CD4-positive, alpha-beta memory T cell (primary cell): ENCODE measurements around the gene FAM184A. TPM values are rescaled to one million over a fixed set of nuclear protein-coding genes. Genes with fewer than 3 reads are reported as not detected.
A peak's percentile ranks its signal among the peaks of the same experiment; 100 is the strongest.

ENCODE experiments used
- CTCF ChIA-PET: fragments of 350-600 bp; sonication (Branson Sonifier 250); formaldehyde crosslinking; loops from one replicate; lab custom pipeline; 2021; ENCODE audit warnings: inconsistent platforms; ENCODE audit not compliant: partially characterized antibody; lab: Charles Lee
- POLR2A ChIA-PET: fragments of 350-600 bp; sonication (Branson Sonifier 250); formaldehyde crosslinking; loops from one replicate; lab custom pipeline; 2021; ENCODE audit not compliant: partially characterized antibody; lab: Charles Lee
- DNase-seq, 5 donors: peaks; one replicate each; pipeline versions ENCODE4 v3.0.0 to v3.0.0-alpha.2; 2020 to 2022; ENCODE audit warnings: mixed read lengths in 1 of 5
- H3K27ac ChIP-seq: one replicate; pipeline ENCODE4 v1.7.0; 2013; ENCODE audit warnings: low read depth, low read length
- H3K27me3 ChIP-seq: 2 replicates; pipeline ENCODE4 v1.7.0; 2013; ENCODE audit warnings: mild to moderate bottlenecking, low read length, moderate library complexity; ENCODE audit not compliant: insufficient read depth
- H3K36me3 ChIP-seq: 2 replicates; pipeline ENCODE4 v1.7.0; 2013; ENCODE audit warnings: mild to moderate bottlenecking, low read length, moderate library complexity; ENCODE audit not compliant: insufficient read depth
- H3K4me1 ChIP-seq: 2 replicates; pipeline ENCODE4 v1.7.0; 2013; ENCODE audit warnings: mild to moderate bottlenecking, low read length, moderate library complexity; ENCODE audit not compliant: insufficient read depth
- H3K4me3 ChIP-seq, 2 donors: one replicate each; pipeline ENCODE4 v1.7.0; 2013; ENCODE audit warnings: low read length in 2 of 2, mild to moderate bottlenecking in 1 of 2
- H3K9me3 ChIP-seq, 2 donors: one replicate each; pipeline ENCODE4 v1.7.0; 2013; ENCODE audit warnings: low read length in 2 of 2, control low read depth in 1 of 2; ENCODE audit not compliant: control insufficient read depth in 1 of 2
- H3K27ac Mint-ChIP-seq, 7 donors: one replicate each; pipeline ENCODE4 v1.8.0; 2020 to 2021; ENCODE audit warnings: mixed read lengths in 7 of 7, mild to moderate bottlenecking in 6 of 7, inconsistent platforms in 3 of 7, moderate library complexity in 3 of 7
- H3K27me3 Mint-ChIP-seq, 2 donors: one replicate each; pipeline ENCODE4 v1.8.0; 2020 to 2021; ENCODE audit warnings: mixed read lengths in 2 of 2
- H3K36me3 Mint-ChIP-seq, 2 donors: one replicate each; pipeline ENCODE4 v1.8.0; 2020 to 2021; ENCODE audit warnings: mixed read lengths in 2 of 2, inconsistent platforms in 1 of 2, mild to moderate bottlenecking in 1 of 2
- H3K4me1 Mint-ChIP-seq, 4 donors: one replicate each; pipeline ENCODE4 v1.8.0; 2020 to 2021; ENCODE audit warnings: mixed read lengths in 4 of 4, mild to moderate bottlenecking in 1 of 4
- H3K4me3 Mint-ChIP-seq, 8 donors: one replicate each; pipeline ENCODE4 v1.8.0; 2020 to 2021; ENCODE audit warnings: mixed read lengths in 8 of 8, mild to moderate bottlenecking in 7 of 8, moderate library complexity in 6 of 8, inconsistent platforms in 3 of 8
- H3K9me3 Mint-ChIP-seq, 8 donors: one replicate each; pipeline ENCODE4 v1.8.0; 2020 to 2021; ENCODE audit warnings: mixed read lengths in 8 of 8, mild to moderate bottlenecking in 5 of 8, inconsistent platforms in 3 of 8, moderate library complexity in 1 of 8
- intact Hi-C: fragments of 100-400 bp; cut with micrococcal nuclease; formaldehyde crosslinking; loops from one replicate; pipeline ENCODE4 v1.15.1; 2023
- polyA plus RNA-seq, 2 donors: library from polyadenylated mRNA; unstranded; fragments of 300-500 nt; fragmentation: Illumina TruSeq; gene quantifications; one replicate each; pipeline ENCODE4 v1.2.3, GENCODE V29; 2021
- total RNA-seq, 2 experiments: library from RNA; stranded (reverse); gene quantifications; one replicate each; pipeline ENCODE4 v1.2.3, GENCODE V29; 2021

The FAM184A gene
- total and polyA plus RNA-seq, 4 experiments from 2014 or later, result 0.54 to 6.1 (median 3.6) TPM

GRCh38 chr6:119077643-119078375 lies 655 bp downstream of the FAM184A start:
- Mint-ChIP-seq H3K4me1 (peaks cover 35 to 47% (median 39%) of the 10 kb centered on the region in 4 donors), H3K4me3 (peak overlapping the region; percentile 77 to 88 (median 81)), H3K9me3 (peaks cover 0 to 6% (median 2%) of the 10 kb centered on the region in 8 donors), H3K27me3 (no peaks in the 10 kb centered on the region), H3K27ac (peak overlapping the region; percentile 76 to 93 (median 81)), H3K36me3 (peaks cover 0 to 8% of the 10 kb centered on the region in 2 donors)
- no peaks in the 10 kb centered on the region for H3K9me3 ChIP-seq
- H3K27ac ChIP-seq, result peak overlapping the region; percentile 38
- no peaks in the 10 kb centered on the region for H3K36me3 ChIP-seq
- DNase-seq, result peak; percentile 54 to 69 (median 60)
- intact Hi-C loops, result loop anchor here (1.0 to 10.0 kb wide), 9 partner anchors 32 to 1531 kb away; partner anchors contain the start of genes ASF1A, CEP85L, MAN1A1 and NUS1
- CTCF ChIA-PET, result interaction anchor here (0.9 to 1.8 kb wide), 11 partner anchors 10 to 514 kb away, joined by 3 to 15 read pairs (median 5); no protein-coding TSS in a partner anchor
- no peaks in the 10 kb centered on the region for H3K27me3 ChIP-seq
- H3K4me1 ChIP-seq, result peaks cover 35% of the 10 kb centered on the region
- POLR2A ChIA-PET, result interaction anchor here (0.7 to 2.4 kb wide), 11 partner anchors 25 to 368 kb away, joined by 3 to 18 read pairs (median 4); partner anchors contain the start of genes ASF1A and MCM9
- peak overlapping the region; percentile 0 to 68 for H3K4me3 ChIP-seq

- Histone ChIP-seq H3K9me3 (no peaks in the 10 kb centered on the region), H3K4me3 (peak overlapping the region; percentile 0 to 68), H3K27me3 (no peaks in the 10 kb centered on the region), H3K36me3 (no peaks in the 10 kb centered on the region), H3K27ac (peak overlapping the region; percentile 38), H3K4me1 (peaks cover 35% of the 10 kb centered on the region)
- peaks cover 35 to 47% (median 39%) of the 10 kb centered on the region in 4 donors for H3K4me1 Mint-ChIP-seq
- peaks cover 0 to 8% of the 10 kb centered on the region in 2 donors for H3K36me3 Mint-ChIP-seq
- POLR2A ChIA-PET, result interaction anchor here (0.7 to 2.4 kb wide), 7 partner anchors 24 to 368 kb away, joined by 3 to 18 read pairs (median 10); partner anchors contain the start of genes ASF1A and MCM9
- no peaks in the 10 kb centered on the region for H3K27me3 Mint-ChIP-seq
- peak overlapping the region; percentile 76 to 93 (median 81) for H3K27ac Mint-ChIP-seq
- peaks cover 0 to 4% (median 2%) of the 10 kb centered on the region in 8 donors for H3K9me3 Mint-ChIP-seq
- peak overlapping the region; percentile 77 to 88 (median 81) for H3K4me3 Mint-ChIP-seq
- intact Hi-C loops, result loop anchor here (2.0 to 10.0 kb wide), 5 partner anchors 263 to 1530 kb away; partner anchors contain the start of genes CEP85L, MAN1A1 and NUS1
- CTCF ChIA-PET, result interaction anchor here (0.9 to 1.8 kb wide), 8 partner anchors 10 to 181 kb away, joined by 3 to 15 read pairs (median 6); no protein-coding TSS in a partner anchor
- DNase-seq, result peak in 1 of 5 donors; percentile 17
These were observed 1.1 kb downstream of the FAM184A start for GRCh38 chr6:119077391-119077642.

GRCh38 chr6:119076576-119077390 lies 1.7 kb downstream of the FAM184A start:
- intact Hi-C loops, result loop anchor here (2.0 to 10.0 kb wide), 5 partner anchors 262 to 1529 kb away; partner anchors contain the start of genes CEP85L, MAN1A1 and NUS1
- DNase-seq, result peak in 4 of 5 donors; percentile 31 to 39 (median 36)
- peak overlapping the region; percentile 76 to 93 (median 81) for H3K27ac Mint-ChIP-seq
- peak overlapping the region; percentile 77 to 88 (median 81) for H3K4me3 Mint-ChIP-seq
- Histone ChIP-seq H3K36me3 (no peaks in the 10 kb centered on the region), H3K27ac (peak overlapping the region; percentile 38), H3K9me3 (no peaks in the 10 kb centered on the region), H3K4me3 (peak overlapping the region; percentile 0 to 68), H3K27me3 (no peaks in the 10 kb centered on the region), H3K4me1 (peaks cover 35% of the 10 kb centered on the region)
- peaks cover 0 to 8% of the 10 kb centered on the region in 2 donors for H3K36me3 Mint-ChIP-seq
- H3K9me3 Mint-ChIP-seq, result peaks cover 0 to 2% (median 0%) of the 10 kb centered on the region in 8 donors
- ChIA-PET POLR2A (interaction anchor here (1.4 to 2.4 kb wide), 3 partner anchors 24 to 183 kb away, joined by 5 to 18 read pairs (median 17); partner anchors contain the start of genes ASF1A and MCM9), CTCF (interaction anchor here (1.6 to 1.8 kb wide), 3 partner anchors 9 to 113 kb away, joined by 4 to 12 read pairs (median 7); no protein-coding TSS in a partner anchor)
- no peaks in the 10 kb centered on the region for H3K27me3 Mint-ChIP-seq
- H3K4me1 Mint-ChIP-seq, result peaks cover 35 to 47% (median 39%) of the 10 kb centered on the region in 4 donors

- intact Hi-C loops, result loop anchor here (2.0 to 10.0 kb wide), 5 partner anchors 261 to 1529 kb away; partner anchors contain the start of genes CEP85L, MAN1A1 and NUS1
These were observed 2.3 kb downstream of the FAM184A start for GRCh38 chr6:119076173-119076572.

GRCh38 chr6:119075200-119075981 lies 3.1 kb downstream of the FAM184A start:
- no peak for DNase-seq
- Histone ChIP-seq H3K27me3 (no peaks in the 10 kb centered on the region), H3K36me3 (no peaks in the 10 kb centered on the region), H3K4me1 (peaks cover 35% of the 10 kb centered on the region), H3K4me3 (no peak overlapping the region), H3K9me3 (no peaks in the 10 kb centered on the region), H3K27ac (no peak overlapping the region)
- Mint-ChIP-seq H3K4me1 (peaks cover 35 to 47% (median 39%) of the 10 kb centered on the region in 4 donors), H3K9me3 (no peaks in the 10 kb centered on the region), H3K27me3 (no peaks in the 10 kb centered on the region), H3K27ac (peak overlapping the region in 6 of 7 donors; percentile 50 to 83 (median 78)), H3K36me3 (peaks cover 0 to 8% of the 10 kb centered on the region in 2 donors), H3K4me3 (peak overlapping the region in 4 of 8 donors; percentile 77 to 87 (median 82))
- ChIA-PET POLR2A (interaction anchor here (1.4 kb wide), 1 partner anchor 15 kb away, joined by 3 read pairs; no protein-coding TSS in a partner anchor), CTCF (interaction anchor here (1.5 kb wide), 1 partner anchor 35 kb away, joined by 4 read pairs; no protein-coding TSS in a partner anchor)
- intact Hi-C loops, result loop anchor here (5.0 to 10.0 kb wide), 4 partner anchors 261 to 1528 kb away; partner anchors contain the start of genes CEP85L and NUS1

More at GRCh38 chr6:119076173-119076572, 2.3 kb downstream of the FAM184A start:
- Histone ChIP-seq H3K36me3 (no peaks in the 10 kb centered on the region), H3K27ac (no peak overlapping the region), H3K27me3 (no peaks in the 10 kb centered on the region), H3K9me3 (no peaks in the 10 kb centered on the region), H3K4me3 (no peak overlapping the region), H3K4me1 (peaks cover 35% of the 10 kb centered on the region)
- Mint-ChIP-seq H3K27me3 (no peaks in the 10 kb centered on the region), H3K9me3 (peaks cover 0 to 2% (median 0%) of the 10 kb centered on the region in 8 donors), H3K4me3 (peak overlapping the region; percentile 77 to 88 (median 81)), H3K27ac (peak overlapping the region; percentile 76 to 90 (median 81)), H3K4me1 (peaks cover 35 to 47% (median 39%) of the 10 kb centered on the region in 4 donors), H3K36me3 (peaks cover 0 to 8% of the 10 kb centered on the region in 2 donors)
- CTCF ChIA-PET, result no interaction called here
- POLR2A ChIA-PET, result interaction anchor here (2.4 kb wide), 1 partner anchor 141 kb away, joined by 17 read pairs; the partner anchor contains the start of gene MCM9
- peak in 2 of 5 donors; percentile 29 to 33 for DNase-seq
